Measurements from ENCODE around the gene OXLD1. TPM values are rescaled to one million over a fixed set of nuclear protein-coding genes. Genes with fewer than 3 reads are reported as not detected.
"Not testable (repeated sequence)": the region's sequence is repeated elsewhere in the genome, so short reads cannot be mapped to it uniquely, and the experiment has no call there.

The OXLD1 gene
- polyA plus RNA-seq, 4 donors, result 14.6 to 28.2 (median 19.5) TPM

- peak; percentile 94 to 99 (median 98) for DNase-seq (ENCODE audit: low read depth in 4 of 4, low spot score in 2 of 4)
These were observed 17.4 kb upstream of the OXLD1 start, which contains the start of the genes ARL16 and HGS for GRCh38 chr17:81683584-81684441. Gene ARL16, minus strand, starts transcription at chr17:81683797. Its CDS starts 44 bp downstream, at chr17:81683753. Gene HGS, plus strand, starts transcription at chr17:81684011. Its CDS starts 56 bp downstream, at chr17:81684067.

DNA sequence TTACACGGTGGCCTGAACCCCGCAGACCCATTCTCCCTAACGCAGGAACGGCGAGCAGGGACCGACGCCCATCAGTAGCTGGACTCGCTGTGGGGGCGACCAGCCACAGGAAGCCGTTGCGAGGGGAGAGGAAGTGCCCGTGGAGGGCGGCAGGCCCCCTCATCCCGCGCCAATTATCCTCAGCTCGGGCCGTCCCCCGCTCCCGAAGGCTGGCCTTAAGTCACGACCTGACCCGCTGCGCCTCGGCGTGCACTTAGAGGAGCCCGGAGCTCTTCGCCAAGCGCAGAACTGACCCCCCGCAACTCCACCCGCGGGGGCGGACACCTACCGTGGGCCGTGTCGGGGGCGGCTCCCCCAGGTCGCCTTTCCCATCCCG, 16.8 kb upstream of the OXLD1 start:
- DNase-seq (ENCODE audit: low read depth in 4 of 4, low spot score in 2 of 4), result no peak

- DNase-seq (ENCODE audit: low read depth in 4 of 4, low spot score in 2 of 4), result no peak
These were observed 16.3 kb upstream of the OXLD1 start for GRCh38 chr17:81682565-81683207.

- no peak for DNase-seq (ENCODE audit: low read depth in 4 of 4, low spot score in 2 of 4)
These were observed 15.3 kb upstream of the OXLD1 start for GRCh38 chr17:81681672-81682071.

GRCh38 chr17:81680150-81680549, 13.7 kb upstream of the OXLD1 start:
- no peak for DNase-seq (ENCODE audit: low read depth in 4 of 4, low spot score in 2 of 4)

- no peak for DNase-seq (ENCODE audit: low read depth in 4 of 4, low spot score in 2 of 4)
These were observed 10.5 kb upstream of the OXLD1 start for GRCh38 chr17:81676906-81677305.

GRCh38 chr17:81675515-81676221, 9.3 kb upstream of the OXLD1 start:
- DNase-seq (ENCODE audit: low read depth in 4 of 4, low spot score in 2 of 4), result not testable (repeated sequence)

GRCh38 chr17:81673561-81674258, 7.3 kb upstream of the OXLD1 start:
- DNase-seq (ENCODE audit: low read depth in 4 of 4, low spot score in 2 of 4), result no peak

DNA sequence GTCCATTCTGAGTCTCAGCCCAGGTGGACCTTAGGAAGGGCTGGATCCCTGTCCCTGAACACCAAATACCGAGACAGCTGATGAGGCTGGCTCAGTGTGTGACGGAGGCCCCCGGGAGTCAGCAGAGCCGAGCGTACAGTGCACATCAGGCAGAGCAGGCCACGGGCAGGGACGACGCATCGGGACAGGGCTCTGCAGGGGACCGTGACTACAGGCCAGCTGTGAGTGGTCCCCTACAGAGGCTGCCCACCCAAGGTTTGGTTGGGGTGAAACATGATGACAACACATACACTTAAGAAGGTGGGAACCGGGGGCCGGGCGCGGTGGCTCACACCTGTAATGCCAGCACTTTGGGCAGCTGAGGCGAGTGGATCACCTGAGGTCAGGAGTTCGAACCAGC, 6.5 kb upstream of the OXLD1 start:
- no peak for DNase-seq (ENCODE audit: low read depth in 4 of 4, low spot score in 2 of 4)

GRCh38 chr17:81672504-81672903, 6.1 kb upstream of the OXLD1 start:
- no peak for DNase-seq (ENCODE audit: low read depth in 4 of 4, low spot score in 2 of 4)

GRCh38 chr17:81667754-81668153, 1.3 kb upstream of the OXLD1 start:
- DNase-seq (ENCODE audit: low read depth in 4 of 4, low spot score in 2 of 4), result no peak

- no peak for DNase-seq (ENCODE audit: low read depth in 4 of 4, low spot score in 2 of 4)
These were observed 388 bp downstream of the OXLD1 start for GRCh38 chr17:81666092-81666341.

DNA sequence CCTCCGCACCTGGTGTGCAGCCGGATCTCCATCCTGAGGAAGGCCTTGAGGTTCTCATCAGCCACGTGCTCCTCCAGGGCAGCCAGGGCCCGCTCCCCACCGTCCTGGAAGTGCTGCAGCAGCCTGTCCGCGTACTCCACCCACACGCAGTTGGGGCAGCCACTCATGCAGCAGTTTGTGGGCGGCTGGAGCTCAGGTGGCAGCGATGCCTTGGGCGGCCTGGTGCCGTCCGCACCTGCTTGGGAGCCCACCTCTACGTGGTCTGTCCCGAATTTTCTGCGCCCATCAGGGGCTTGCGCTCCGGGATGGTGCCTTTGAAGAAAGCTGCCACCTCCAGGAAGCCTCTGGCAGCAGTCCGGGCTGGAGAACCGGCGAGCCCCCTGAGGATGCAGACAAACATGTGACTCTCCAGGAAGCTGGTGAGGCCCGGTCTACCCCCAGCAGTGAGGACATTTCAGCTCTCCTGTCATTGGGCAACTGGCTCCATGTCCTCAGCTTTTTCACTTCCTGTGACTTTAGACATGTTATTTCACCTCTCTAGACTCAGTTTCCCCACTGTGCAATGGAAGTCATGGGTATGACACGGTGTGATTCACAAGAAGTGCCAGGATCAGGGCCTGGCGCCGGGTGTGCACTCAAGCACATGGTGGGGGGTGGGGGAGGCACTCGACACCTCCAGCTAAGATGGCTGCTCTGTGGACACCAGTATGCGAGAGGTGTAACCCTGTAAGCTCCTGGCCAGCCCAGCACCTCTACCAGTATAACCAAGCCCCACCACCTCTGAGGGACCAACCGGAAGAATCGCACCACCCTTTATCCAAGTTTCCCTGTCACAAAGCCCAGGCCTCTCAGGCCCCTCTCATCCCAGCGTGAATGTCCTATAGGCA, 957 bp downstream of the OXLD1 start:
- no peak for DNase-seq (ENCODE audit: low read depth in 4 of 4, low spot score in 2 of 4)

DNA sequence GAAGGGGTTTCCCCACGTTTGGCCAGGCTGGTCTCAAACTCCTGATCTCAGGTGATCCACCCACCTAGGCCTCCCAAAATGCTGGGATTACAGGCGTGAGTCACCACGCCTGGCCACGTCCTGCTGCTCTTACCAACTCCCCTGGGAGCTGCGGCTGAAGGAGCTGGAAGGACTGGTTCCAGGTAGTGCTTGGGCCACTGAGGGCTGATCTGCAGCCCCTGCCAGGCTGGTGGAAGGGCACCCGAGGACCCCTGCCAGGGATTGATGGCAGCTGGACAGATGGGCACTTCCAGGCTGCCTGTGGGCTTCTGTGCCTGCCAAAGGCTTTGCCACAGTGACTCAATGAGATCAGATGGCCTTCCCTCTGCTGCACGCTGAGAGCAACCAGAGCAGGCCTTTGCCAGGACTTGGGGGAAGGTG, 2.3 kb downstream of the OXLD1 start:
- no peak for DNase-seq (ENCODE audit: low read depth in 4 of 4, low spot score in 2 of 4)

DNA sequence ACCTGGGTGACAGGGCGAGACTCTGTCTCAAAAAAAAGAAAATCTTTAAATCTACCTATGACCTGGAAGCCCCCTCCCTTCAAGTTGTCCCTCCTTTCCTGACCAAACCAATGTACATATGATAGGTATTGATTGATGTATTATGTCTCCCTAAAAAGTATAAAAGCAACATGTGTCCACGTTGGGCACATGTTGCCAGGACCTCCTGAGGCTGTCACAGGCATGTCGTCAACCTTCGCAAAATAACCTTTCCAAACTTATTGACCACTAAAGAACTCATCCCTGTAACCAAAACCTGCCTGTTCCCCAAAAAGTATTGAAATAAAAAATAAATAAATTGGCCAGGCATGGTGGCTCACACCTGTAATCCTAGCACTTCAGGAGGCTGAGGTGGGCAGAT, 4.4 kb downstream of the OXLD1 start:
- no peak for DNase-seq (ENCODE audit: low read depth in 4 of 4, low spot score in 2 of 4)

- DNase-seq (ENCODE audit: low read depth in 4 of 4, low spot score in 2 of 4), result no peak
These were observed 6.0 kb downstream of the OXLD1 start for GRCh38 chr17:81660441-81660840.

- DNase-seq (ENCODE audit: low read depth in 4 of 4, low spot score in 2 of 4), result no peak
These were observed 7.4 kb downstream of the OXLD1 start for GRCh38 chr17:81659038-81659437.

GRCh38 chr17:81656835-81657234, 9.6 kb downstream of the OXLD1 start:
- no peak for DNase-seq (ENCODE audit: low read depth in 4 of 4, low spot score in 2 of 4)

GRCh38 chr17:81656118-81656743, 10.2 kb downstream of the OXLD1 start, which contains the start of gene PDE6G:
Gene PDE6G, minus strand, starts transcription at chr17:81656542. Its CDS starts 3,237 bp downstream, at chr17:81653305.
- DNase-seq (ENCODE audit: low read depth in 4 of 4, low spot score in 2 of 4), result no peak
